CD8-positive, alpha-beta memory T cell (primary cell): ENCODE measurements around the gene NACA2. TPM values are rescaled to one million over a fixed set of nuclear protein-coding genes. Genes with fewer than 3 reads are reported as not detected.

Experiments used
- CTCF ChIA-PET: fragments of 350-600 bp; sonication (Branson Sonifier 250); formaldehyde crosslinking; loops from one replicate; lab custom pipeline; 2021; ENCODE audit warnings: antibody characterized with exemption; lab: Charles Lee
- POLR2A ChIA-PET: fragments of 350-600 bp; sonication (Branson Sonifier 250); formaldehyde crosslinking; loops from one replicate; lab custom pipeline; 2021; ENCODE audit warnings: antibody characterized with exemption; lab: Charles Lee
- DNase-seq, 5 donors: peaks; one replicate each; pipeline versions ENCODE4 v3.0.0 to v3.0.0-alpha.2; 2020 to 2022; ENCODE audit warnings: mixed read lengths in 1 of 5
- H3K27ac ChIP-seq: one replicate; pipeline ENCODE4 v1.7.0; 2013; ENCODE audit warnings: low read depth, mild to moderate bottlenecking, low read length, moderate library complexity
- H3K27me3 ChIP-seq: 2 replicates; pipeline ENCODE4 v1.7.0; 2013; ENCODE audit warnings: low read length, mild to moderate bottlenecking; ENCODE audit not compliant: insufficient read depth, poor library complexity, severe bottlenecking
- H3K36me3 ChIP-seq: 2 replicates; pipeline ENCODE4 v1.7.0; 2013; ENCODE audit warnings: mild to moderate bottlenecking, low read length, moderate library complexity; ENCODE audit not compliant: insufficient read depth
- H3K4me1 ChIP-seq: 2 replicates; pipeline ENCODE4 v1.7.0; 2013; ENCODE audit warnings: mild to moderate bottlenecking, low read length, moderate library complexity; ENCODE audit not compliant: insufficient read depth
- H3K4me3 ChIP-seq: 2 replicates; pipeline ENCODE4 v1.7.0; 2013; ENCODE audit warnings: mild to moderate bottlenecking, low read length
- H3K9me3 ChIP-seq: 2 replicates; pipeline ENCODE4 v1.7.0; 2013; ENCODE audit warnings: mild to moderate bottlenecking, low read length
- H3K27ac Mint-ChIP-seq, 8 donors: one replicate each; pipeline ENCODE4 v1.8.0; 2020 to 2021; ENCODE audit warnings: mixed read lengths in 8 of 8, mild to moderate bottlenecking in 6 of 8, inconsistent platforms in 3 of 8, moderate library complexity in 3 of 8
- H3K27me3 Mint-ChIP-seq, 2 donors: one replicate each; pipeline ENCODE4 v1.8.0; 2020 to 2021; ENCODE audit warnings: mixed read lengths in 2 of 2, mild to moderate bottlenecking in 1 of 2, moderate library complexity in 1 of 2
- H3K36me3 Mint-ChIP-seq, 3 donors: one replicate each; pipeline ENCODE4 v1.8.0; 2020 to 2021; ENCODE audit warnings: mixed read lengths in 3 of 3, inconsistent platforms in 1 of 3, mild to moderate bottlenecking in 1 of 3
- H3K4me1 Mint-ChIP-seq, 3 donors: one replicate each; pipeline ENCODE4 v1.8.0; 2020 to 2021; ENCODE audit warnings: mixed read lengths in 3 of 3, inconsistent platforms in 1 of 3, mild to moderate bottlenecking in 1 of 3
- H3K4me3 Mint-ChIP-seq, 7 donors: one replicate each; pipeline ENCODE4 v1.8.0; 2020 to 2021; ENCODE audit warnings: mixed read lengths in 7 of 7, mild to moderate bottlenecking in 6 of 7, moderate library complexity in 4 of 7, inconsistent platforms in 2 of 7
- H3K9me3 Mint-ChIP-seq, 5 donors: one replicate each; pipeline ENCODE4 v1.8.0; 2020 to 2022; ENCODE audit warnings: mixed read lengths in 5 of 5, mild to moderate bottlenecking in 3 of 5, moderate library complexity in 2 of 5, inconsistent platforms in 1 of 5
- polyA plus RNA-seq: library from polyadenylated mRNA; unstranded; fragments of 300-500 nt; fragmentation: Illumina TruSeq; gene quantifications from one replicate; pipeline ENCODE4 v1.2.3, GENCODE V29; 2021
- total RNA-seq, 2 experiments: library from RNA; stranded (reverse); gene quantifications; one replicate each; pipeline ENCODE4 v1.2.3, GENCODE V29; 2021

Gene NACA2
- total and polyA plus RNA-seq, 3 experiments from 2014 or later = not detected

GRCh38 chr17:61599608-61600007 is 8.6 kb upstream of the NACA2 start:
- no peak overlapping the region for H3K27ac Mint-ChIP-seq
- CTCF ChIA-PET = no interaction called here
- no peak overlapping the region for H3K4me3 Mint-ChIP-seq

GRCh38 chr17:61598014-61598413 is 7.0 kb upstream of the NACA2 start:
- Histone ChIP-seq H3K4me3 (no peak overlapping the region), H3K36me3 (no peaks in the 10 kb centered on the region), H3K27ac (no peak overlapping the region), H3K4me1 (no peaks in the 10 kb centered on the region), H3K9me3 (no peaks in the 10 kb centered on the region), H3K27me3 (no peaks in the 10 kb centered on the region)
- no peaks in the 10 kb centered on the region for H3K9me3 Mint-ChIP-seq
- peaks cover 10 to 28% of the 10 kb centered on the region in 2 donors for H3K27me3 Mint-ChIP-seq
- CTCF ChIA-PET = no interaction called here
- H3K4me3 Mint-ChIP-seq = no peak overlapping the region
- POLR2A ChIA-PET = no interaction called here
- H3K27ac Mint-ChIP-seq = no peak overlapping the region
- no peaks in the 10 kb centered on the region for H3K36me3 Mint-ChIP-seq
- DNase-seq = no peak
- no peaks in the 10 kb centered on the region for H3K4me1 Mint-ChIP-seq

More at GRCh38 chr17:61599608-61600007, 8.6 kb upstream of the NACA2 start:
- DNase-seq = no peak
- no peaks in the 10 kb centered on the region for H3K4me1 Mint-ChIP-seq
- peaks cover 14 to 28% of the 10 kb centered on the region in 2 donors for H3K27me3 Mint-ChIP-seq
- no peak overlapping the region for H3K4me3 ChIP-seq
- no peaks in the 10 kb centered on the region for H3K27me3 ChIP-seq
- POLR2A ChIA-PET = no interaction called here
- no peak overlapping the region for H3K27ac ChIP-seq
- H3K9me3 ChIP-seq = no peaks in the 10 kb centered on the region
- H3K36me3 Mint-ChIP-seq = no peaks in the 10 kb centered on the region
- peaks cover 0 to under 1% (median 0%) of the 10 kb centered on the region in 5 donors for H3K9me3 Mint-ChIP-seq
- H3K4me1 ChIP-seq = no peaks in the 10 kb centered on the region
- H3K36me3 ChIP-seq = no peaks in the 10 kb centered on the region

- Histone ChIP-seq H3K27ac (no peak overlapping the region), H3K27me3 (no peaks in the 10 kb centered on the region), H3K4me3 (no peak overlapping the region), H3K4me1 (no peaks in the 10 kb centered on the region), H3K9me3 (no peaks in the 10 kb centered on the region), H3K36me3 (no peaks in the 10 kb centered on the region)
- Mint-ChIP-seq H3K4me3 (no peak overlapping the region), H3K36me3 (no peaks in the 10 kb centered on the region), H3K27me3 (peaks cover 10 to 24% of the 10 kb centered on the region in 2 donors), H3K9me3 (no peaks in the 10 kb centered on the region), H3K27ac (no peak overlapping the region), H3K4me1 (no peaks in the 10 kb centered on the region)
- CTCF ChIA-PET = no interaction called here
- POLR2A ChIA-PET = no interaction called here
- no peak for DNase-seq
These were observed 6.6 kb upstream of the NACA2 start for GRCh38 chr17:61597607-61598006.

DNA sequence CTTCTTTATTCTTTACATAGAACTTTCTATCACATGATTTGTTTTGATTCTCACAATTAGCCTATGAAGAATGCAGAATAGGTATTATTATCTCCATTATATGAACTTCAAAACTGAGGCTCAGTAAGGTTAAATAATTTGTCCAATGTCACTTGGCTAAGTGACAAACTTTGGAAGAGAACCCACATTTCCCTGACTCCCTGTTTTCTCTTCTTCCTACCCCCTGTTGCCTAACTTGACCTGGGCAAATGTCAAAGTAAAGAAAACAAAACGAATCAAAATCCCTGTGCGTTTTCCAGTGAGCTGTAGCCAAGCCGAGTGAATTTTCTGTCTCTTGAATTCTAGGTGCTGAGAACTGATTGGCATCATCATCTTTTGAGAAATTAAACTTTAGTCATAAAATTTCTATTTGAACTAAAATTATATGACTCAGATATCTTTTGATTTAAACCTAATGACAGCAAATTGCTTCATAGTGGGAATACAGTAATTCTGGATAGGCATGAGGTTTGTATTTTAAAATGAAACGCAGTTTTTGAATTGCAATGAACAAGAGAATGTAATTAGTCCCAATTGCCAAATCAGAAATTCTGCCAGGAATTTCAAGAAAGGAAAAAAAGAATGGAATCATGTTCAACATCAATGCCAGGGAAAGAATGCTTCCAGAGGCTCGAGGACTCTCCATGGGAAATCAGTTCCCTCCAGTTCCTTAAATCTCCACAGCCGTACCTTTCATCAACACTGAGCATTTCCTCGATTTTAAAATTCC is 4.6 kb upstream of the NACA2 start:
- Mint-ChIP-seq H3K36me3 (no peaks in the 10 kb centered on the region), H3K4me3 (no peak overlapping the region), H3K9me3 (no peaks in the 10 kb centered on the region), H3K27ac (peak overlapping the region in 1 of 8 donors; percentile 43), H3K27me3 (peaks cover 4 to 20% of the 10 kb centered on the region in 2 donors), H3K4me1 (no peaks in the 10 kb centered on the region)
- POLR2A ChIA-PET = no interaction called here
- peaks cover 4% of the 10 kb centered on the region for H3K27me3 ChIP-seq
- CTCF ChIA-PET = no interaction called here
- DNase-seq = no peak
- H3K4me3 ChIP-seq = no peak overlapping the region
- no peaks in the 10 kb centered on the region for H3K36me3 ChIP-seq
- no peak overlapping the region for H3K27ac ChIP-seq
- H3K4me1 ChIP-seq = no peaks in the 10 kb centered on the region
- H3K9me3 ChIP-seq = no peaks in the 10 kb centered on the region

- Mint-ChIP-seq H3K36me3 (no peaks in the 10 kb centered on the region), H3K27me3 (peaks cover 4 to 20% of the 10 kb centered on the region in 2 donors), H3K9me3 (no peaks in the 10 kb centered on the region), H3K4me1 (no peaks in the 10 kb centered on the region), H3K4me3 (no peak overlapping the region), H3K27ac (no peak overlapping the region)
- POLR2A ChIA-PET = no interaction called here
- no peaks in the 10 kb centered on the region for H3K9me3 ChIP-seq
- H3K36me3 ChIP-seq = no peaks in the 10 kb centered on the region
- H3K27ac ChIP-seq = no peak overlapping the region
- peaks cover 4% of the 10 kb centered on the region for H3K27me3 ChIP-seq
- DNase-seq = no peak
- H3K4me3 ChIP-seq = no peak overlapping the region
- H3K4me1 ChIP-seq = no peaks in the 10 kb centered on the region
- CTCF ChIA-PET = no interaction called here
These were observed 3.3 kb upstream of the NACA2 start for GRCh38 chr17:61594294-61594825.

GRCh38 chr17:61593426-61593825 is 2.4 kb upstream of the NACA2 start:
- H3K36me3 ChIP-seq = no peaks in the 10 kb centered on the region
- H3K36me3 Mint-ChIP-seq = no peaks in the 10 kb centered on the region
- H3K9me3 ChIP-seq = no peaks in the 10 kb centered on the region
- DNase-seq = no peak
- no peak overlapping the region for H3K4me3 ChIP-seq
- ChIA-PET CTCF (no interaction called here), POLR2A (no interaction called here)
- H3K9me3 Mint-ChIP-seq = no peaks in the 10 kb centered on the region
- no peaks in the 10 kb centered on the region for H3K4me1 ChIP-seq
- H3K27me3 Mint-ChIP-seq = peaks cover 4 to 22% of the 10 kb centered on the region in 2 donors
- H3K27ac Mint-ChIP-seq = no peak overlapping the region
- no peak overlapping the region for H3K4me3 Mint-ChIP-seq
- peaks cover 4% of the 10 kb centered on the region for H3K27me3 ChIP-seq
- no peak overlapping the region for H3K27ac ChIP-seq
- no peaks in the 10 kb centered on the region for H3K4me1 Mint-ChIP-seq

DNA sequence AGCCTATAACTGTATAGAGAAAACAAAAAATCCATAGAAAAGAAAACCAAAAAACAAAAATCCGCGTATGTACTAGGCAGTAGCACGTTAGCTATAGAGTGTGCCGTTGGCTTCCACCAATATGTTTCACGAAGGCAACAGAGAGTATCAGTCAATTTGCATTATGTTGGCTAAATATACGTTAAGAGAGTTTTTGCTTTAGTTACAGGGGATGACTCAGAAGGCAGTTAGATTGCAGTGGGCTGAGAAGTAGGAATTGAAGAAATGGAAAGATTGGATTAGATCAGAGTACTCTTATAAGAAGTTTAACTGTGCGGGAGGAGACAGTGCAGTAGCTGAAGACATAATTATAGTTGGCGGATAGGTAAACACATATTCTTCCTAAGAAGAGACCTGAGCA is 911 bp upstream of the NACA2 start:
- H3K27ac ChIP-seq = no peak overlapping the region
- no peak overlapping the region for H3K4me3 Mint-ChIP-seq
- H3K27me3 ChIP-seq = peaks cover 4% of the 10 kb centered on the region
- CTCF ChIA-PET = no interaction called here
- peaks cover 3 to 30% of the 10 kb centered on the region in 2 donors for H3K27me3 Mint-ChIP-seq
- no peaks in the 10 kb centered on the region for H3K4me1 ChIP-seq
- H3K27ac Mint-ChIP-seq = no peak overlapping the region
- H3K9me3 Mint-ChIP-seq = no peaks in the 10 kb centered on the region
- H3K36me3 ChIP-seq = no peaks in the 10 kb centered on the region
- H3K4me1 Mint-ChIP-seq = no peaks in the 10 kb centered on the region
- no peaks in the 10 kb centered on the region for H3K36me3 Mint-ChIP-seq
- no peak overlapping the region for H3K4me3 ChIP-seq
- H3K9me3 ChIP-seq = no peaks in the 10 kb centered on the region
- DNase-seq = no peak
- POLR2A ChIA-PET = no interaction called here

GRCh38 chr17:61589990-61590389 is 1.0 kb downstream of the NACA2 start:
- DNase-seq = no peak
- Histone ChIP-seq H3K27me3 (peaks cover 4% of the 10 kb centered on the region), H3K4me3 (no peak overlapping the region), H3K27ac (no peak overlapping the region), H3K36me3 (no peaks in the 10 kb centered on the region), H3K9me3 (no peaks in the 10 kb centered on the region), H3K4me1 (no peaks in the 10 kb centered on the region)
- POLR2A ChIA-PET = no interaction called here
- H3K9me3 Mint-ChIP-seq = no peaks in the 10 kb centered on the region
- H3K4me1 Mint-ChIP-seq = no peaks in the 10 kb centered on the region
- H3K36me3 Mint-ChIP-seq = no peaks in the 10 kb centered on the region
- H3K27ac Mint-ChIP-seq = no peak overlapping the region
- H3K27me3 Mint-ChIP-seq = peaks cover 0 to 21% of the 10 kb centered on the region in 2 donors
- no peak overlapping the region for H3K4me3 Mint-ChIP-seq
- CTCF ChIA-PET = no interaction called here
